Neural progenitor cell (in vitro differentiated cells): ENCODE measurements around the gene NCKAP5. TPM values are rescaled to one million over a fixed set of nuclear protein-coding genes. Genes with fewer than 3 reads are reported as not detected.

Experiments used
- DNase-seq: peaks from one replicate; pipeline ENCODE4 v3.0.0-alpha.2; 2016; ENCODE audit warnings: low spot score
- H2AFZ ChIP-seq: fragments of 200-600 bp; sonication (generic); replicated peaks from 2 replicates; pipeline ENCODE4 v1.6.1; 2016; ENCODE audit warnings: antibody characterized with exemption
- H3F3A ChIP-seq: fragments of 200-600 bp; sonication (generic); 2 replicates; pipeline ENCODE4 v1.6.1; 2016; ENCODE audit warnings: antibody characterized with exemption, low read depth
- H3K27ac ChIP-seq: fragments of 200-600 bp; sonication (generic); 2 replicates; pipeline ENCODE4 v1.5.1; 2016; ENCODE audit warnings: mild to moderate bottlenecking
- H3K27me3 ChIP-seq: fragments of 200-600 bp; sonication (generic); 2 replicates; pipeline ENCODE4 v1.6.1; 2016; ENCODE audit warnings: mild to moderate bottlenecking, moderate library complexity
- H3K36me3 ChIP-seq: fragments of 200-600 bp; sonication (generic); 2 replicates; pipeline ENCODE4 v1.5.1; 2016
- H3K4me1 ChIP-seq: fragments of 200-600 bp; sonication (generic); 2 replicates; pipeline ENCODE4 v1.6.1; 2016; ENCODE audit warnings: mixed run types
- H3K4me2 ChIP-seq: fragments of 200-600 bp; sonication (generic); 2 replicates; pipeline ENCODE4 v1.6.1; 2016
- H3K4me3 ChIP-seq: fragments of 200-600 bp; sonication (generic); 2 replicates; pipeline ENCODE4 v1.5.1; 2016
- H3K79me2 ChIP-seq: fragments of 200-600 bp; sonication (generic); 2 replicates; pipeline ENCODE4 v1.6.1; 2016; ENCODE audit warnings: low read depth
- H3K9ac ChIP-seq: fragments of 200-600 bp; sonication (generic); 2 replicates; pipeline ENCODE4 v1.6.1; 2016
- H3K9me3 ChIP-seq: fragments of 200-600 bp; sonication (generic); 2 replicates; pipeline ENCODE4 v1.5.1; 2016; ENCODE audit warnings: low read depth
- H4K20me1 ChIP-seq: fragments of 200-600 bp; sonication (generic); 2 replicates; pipeline ENCODE4 v1.6.1; 2016; ENCODE audit warnings: low read depth
- H3K27ac Mint-ChIP-seq: 3 replicates; pipeline ENCODE4 v1.8.0; 2021; ENCODE audit warnings: mixed read lengths
- H3K27me3 Mint-ChIP-seq: 2 replicates; pipeline ENCODE4 v1.8.0; 2022; ENCODE audit warnings: low read depth, mild to moderate bottlenecking, inconsistent platforms, moderate library complexity, mixed read lengths; ENCODE audit not compliant: insufficient read depth
- H3K36me3 Mint-ChIP-seq: 3 replicates; pipeline ENCODE4 v1.8.0; 2021; ENCODE audit warnings: mixed read lengths
- H3K4me1 Mint-ChIP-seq: 3 replicates; pipeline ENCODE4 v1.8.0; 2021; ENCODE audit warnings: mixed read lengths
- H3K4me3 Mint-ChIP-seq: 3 replicates; pipeline ENCODE4 v1.8.0; 2021; ENCODE audit warnings: mild to moderate bottlenecking, moderate library complexity, mixed read lengths
- H3K9me3 Mint-ChIP-seq: 3 replicates; pipeline ENCODE4 v1.8.0; 2020; ENCODE audit warnings: mixed read lengths
- CTCF ChIP-seq: fragments of 200-600 bp; sonication (generic); IDR thresholded peaks from 2 replicates; pipeline ENCODE4 v1.5.1; 2017; ENCODE audit warnings: antibody characterized with exemption, mild to moderate bottlenecking
- EZH2 ChIP-seq: fragments of 200-600 bp; sonication (generic); IDR thresholded peaks from 2 replicates; pipeline ENCODE4 v1.6.1; 2017; ENCODE audit warnings: antibody characterized with exemption, mild to moderate bottlenecking, moderate library complexity
- EZH2phosphoT487 ChIP-seq: fragments of 200-600 bp; sonication (generic); IDR thresholded peaks from 2 replicates; pipeline ENCODE4 v1.6.1; 2017; ENCODE audit warnings: antibody characterized with exemption
- total RNA-seq: library from RNA; depleted of rRNA; stranded (reverse); fragments of >200 nt; gene quantifications from 2 replicates; pipeline ENCODE4 v1.2.3, GENCODE V29; 2015; ENCODE audit warnings: low replicate concordance

Gene NCKAP5
- total RNA-seq, 1 donor from 2014 or later = 0.47 TPM

- Histone ChIP-seq H3F3A (peaks cover 13% of the 10 kb centered on the region), H3K36me3 (no peaks in the 10 kb centered on the region), H3K27me3 (no peaks in the 10 kb centered on the region), H3K9ac (no peak overlapping the region), H3K4me3 (no peak overlapping the region), H3K9me3 (no peaks in the 10 kb centered on the region), H2AFZ (no peak overlapping the region), H4K20me1 (no peaks in the 10 kb centered on the region), H3K4me2 (no peak overlapping the region), H3K4me1 (peaks cover 8% of the 10 kb centered on the region), H3K79me2 (no peaks in the 10 kb centered on the region), H3K27ac (no peak overlapping the region)
- Mint-ChIP-seq H3K4me1 (peaks cover 33% of the 10 kb centered on the region), H3K27me3 (peaks cover 4% of the 10 kb centered on the region), H3K4me3 (no peak overlapping the region), H3K9me3 (no peaks in the 10 kb centered on the region), H3K27ac (no peak overlapping the region), H3K36me3 (peaks cover 22% of the 10 kb centered on the region)
- DNase-seq = peak; percentile 27
- no peak for TF ChIP-seq CTCF
- no peak for TF ChIP-seq EZH2phosphoT487
- no peak for TF ChIP-seq EZH2
These were observed 915.8 kb downstream of the NCKAP5 start for GRCh38 chr2:132652474-132652873.

- Mint-ChIP-seq H3K4me3 (no peak overlapping the region), H3K4me1 (peaks cover 39% of the 10 kb centered on the region), H3K9me3 (no peaks in the 10 kb centered on the region), H3K27ac (no peak overlapping the region), H3K36me3 (peaks cover 18% of the 10 kb centered on the region), H3K27me3 (peaks cover 4% of the 10 kb centered on the region)
- H3F3A ChIP-seq = peaks cover 13% of the 10 kb centered on the region
- no peak overlapping the region for H3K4me2 ChIP-seq
- H3K27ac ChIP-seq = no peak overlapping the region
- peak; percentile 77 for DNase-seq
- no peak overlapping the region for H2AFZ ChIP-seq
- TF ChIP-seq CTCF = peak; percentile 76
- TF ChIP-seq EZH2phosphoT487 = no peak
- TF ChIP-seq EZH2 = no peak
- peaks cover 8% of the 10 kb centered on the region for H3K4me1 ChIP-seq
- no peaks in the 10 kb centered on the region for H3K27me3 ChIP-seq
- H3K79me2 ChIP-seq = no peaks in the 10 kb centered on the region
- H3K9me3 ChIP-seq = no peaks in the 10 kb centered on the region
- no peak overlapping the region for H3K4me3 ChIP-seq
- H4K20me1 ChIP-seq = no peaks in the 10 kb centered on the region
- H3K9ac ChIP-seq = no peak overlapping the region
- no peaks in the 10 kb centered on the region for H3K36me3 ChIP-seq
These were observed 916.9 kb downstream of the NCKAP5 start for GRCh38 chr2:132651115-132652045.

- Mint-ChIP-seq H3K9me3 (no peaks in the 10 kb centered on the region), H3K27ac (no peak overlapping the region)
These were observed 921.6 kb downstream of the NCKAP5 start for GRCh38 chr2:132646540-132647108.

More at GRCh38 chr2:132646540-132647108, 921.6 kb downstream of the NCKAP5 start:
- Mint-ChIP-seq H3K4me1 (peaks cover 53% of the 10 kb centered on the region), H3K27me3 (peaks cover 2% of the 10 kb centered on the region), H3K36me3 (peaks cover 16% of the 10 kb centered on the region), H3K4me3 (no peak overlapping the region)
- no peak for TF ChIP-seq EZH2phosphoT487
- no peak for TF ChIP-seq EZH2
- no peak for TF ChIP-seq CTCF
- Histone ChIP-seq H3K9ac (no peak overlapping the region), H3F3A (peaks cover 2% of the 10 kb centered on the region), H2AFZ (no peak overlapping the region), H3K79me2 (no peaks in the 10 kb centered on the region), H3K4me3 (no peak overlapping the region), H3K4me2 (peak overlapping the region; percentile 19), H3K27me3 (no peaks in the 10 kb centered on the region), H3K4me1 (peaks cover 10% of the 10 kb centered on the region), H4K20me1 (no peaks in the 10 kb centered on the region), H3K9me3 (no peaks in the 10 kb centered on the region), H3K36me3 (no peaks in the 10 kb centered on the region), H3K27ac (no peak overlapping the region)
- DNase-seq = no peak
